Fibroblast of villous mesenchyme (primary cell): Measurements from ENCODE around the gene PLEKHA5. TPM values are rescaled to one million over a fixed set of nuclear protein-coding genes. Genes with fewer than 3 reads are reported as not detected.
A peak's percentile ranks its signal among the peaks of the same experiment; 100 is the strongest.

Experiments
- DNase-seq: peaks from one replicate; pipeline ENCODE4 v3.0.0-alpha.2; 2010; ENCODE audit warnings: low read depth
- H3K4me3 ChIP-seq: 2 replicates; pipeline ENCODE4 v1.5.1; 2011; ENCODE audit warnings: low read depth, mild to moderate bottlenecking, low read length
- total RNA-seq: library from RNA; depleted of rRNA; stranded (reverse); fragments of >200 nt; gene quantifications from 2 replicates; pipeline ENCODE4 v1.2.3, GENCODE V29; 2012
- TF ChIP-seq, protein P1 (sequence below): IDR thresholded peaks from 2 replicates; pipeline ENCODE4 v1.5.1; 2012; ENCODE audit warnings: low read depth, mild to moderate bottlenecking, low read length; ENCODE audit not compliant: insufficient read depth

PLEKHA5 gene
- total RNA-seq, 1 donor, result 37.1 TPM

DNA sequence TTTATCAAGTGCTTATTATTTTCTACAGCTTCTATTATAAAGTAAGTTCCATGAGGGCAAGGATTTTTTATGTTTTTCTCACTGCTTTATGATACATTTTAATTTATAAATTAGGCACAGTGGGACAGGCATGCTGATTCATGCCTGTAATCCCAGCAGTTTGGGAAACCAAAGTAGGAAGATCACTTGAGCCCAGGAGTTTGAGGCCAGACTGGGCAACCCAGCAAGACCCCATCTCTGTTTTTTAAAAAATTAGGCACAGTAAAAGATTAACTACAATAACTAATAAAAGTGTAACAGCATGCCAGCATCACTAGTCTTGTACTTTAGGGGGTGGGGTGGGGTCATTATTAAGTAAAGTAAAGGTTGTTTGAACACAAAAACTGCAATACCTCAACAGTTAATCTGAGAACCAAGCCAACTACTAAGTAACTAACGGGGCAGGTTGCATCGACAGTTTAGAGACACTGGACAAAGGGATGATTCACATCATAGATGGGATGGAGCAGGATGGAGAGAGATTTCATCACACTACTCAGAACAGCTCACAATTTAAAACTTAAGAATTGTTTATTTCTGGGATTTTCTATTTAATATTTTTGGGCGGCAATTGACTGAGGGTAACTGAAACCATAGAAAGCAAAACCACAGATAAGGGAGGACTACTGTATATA lies 119.5 kb downstream of the PLEKHA5 start:
- TF ChIP-seq, protein P1, sequence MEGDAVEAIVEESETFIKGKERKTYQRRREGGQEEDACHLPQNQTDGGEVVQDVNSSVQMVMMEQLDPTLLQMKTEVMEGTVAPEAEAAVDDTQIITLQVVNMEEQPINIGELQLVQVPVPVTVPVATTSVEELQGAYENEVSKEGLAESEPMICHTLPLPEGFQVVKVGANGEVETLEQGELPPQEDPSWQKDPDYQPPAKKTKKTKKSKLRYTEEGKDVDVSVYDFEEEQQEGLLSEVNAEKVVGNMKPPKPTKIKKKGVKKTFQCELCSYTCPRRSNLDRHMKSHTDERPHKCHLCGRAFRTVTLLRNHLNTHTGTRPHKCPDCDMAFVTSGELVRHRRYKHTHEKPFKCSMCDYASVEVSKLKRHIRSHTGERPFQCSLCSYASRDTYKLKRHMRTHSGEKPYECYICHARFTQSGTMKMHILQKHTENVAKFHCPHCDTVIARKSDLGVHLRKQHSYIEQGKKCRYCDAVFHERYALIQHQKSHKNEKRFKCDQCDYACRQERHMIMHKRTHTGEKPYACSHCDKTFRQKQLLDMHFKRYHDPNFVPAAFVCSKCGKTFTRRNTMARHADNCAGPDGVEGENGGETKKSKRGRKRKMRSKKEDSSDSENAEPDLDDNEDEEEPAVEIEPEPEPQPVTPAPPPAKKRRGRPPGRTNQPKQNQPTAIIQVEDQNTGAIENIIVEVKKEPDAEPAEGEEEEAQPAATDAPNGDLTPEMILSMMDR, result no peak
- DNase-seq, result peak; percentile 60

DNA sequence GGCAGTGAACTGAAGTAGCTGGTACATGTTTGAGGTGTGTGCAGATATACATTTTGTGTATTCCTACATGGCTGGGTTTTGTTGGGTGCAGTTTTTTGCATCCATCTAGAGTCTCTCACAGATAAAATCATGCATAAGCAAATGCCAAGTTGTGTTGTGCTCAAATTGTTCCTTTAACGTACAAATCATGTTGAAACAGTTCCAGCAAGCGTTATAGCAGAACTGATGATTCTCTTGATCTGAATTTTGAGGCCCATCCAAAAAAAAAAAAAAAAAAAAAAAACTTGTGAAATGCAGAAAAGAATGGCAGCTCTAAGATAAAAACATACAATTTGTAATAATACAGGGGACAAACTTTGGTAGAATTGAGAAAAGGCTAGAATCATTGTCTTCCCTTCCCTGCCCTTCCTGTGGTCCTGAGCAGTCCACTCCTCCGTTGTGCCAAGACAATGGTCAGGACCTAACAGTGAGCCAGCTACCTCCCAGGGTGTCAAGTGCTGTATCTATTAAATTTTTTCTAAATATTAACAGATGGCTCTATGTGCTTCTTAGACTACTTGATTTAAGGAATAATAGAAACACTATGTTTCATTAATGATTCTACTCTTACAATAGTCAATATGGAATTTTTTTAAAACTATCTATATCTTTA lies 122.1 kb downstream of the PLEKHA5 start:
- DNase-seq, result no peak
- TF ChIP-seq, protein P1, result no peak
- no peak overlapping the region for H3K4me3 ChIP-seq

More for the DNA sequence above, 119.5 kb downstream of the PLEKHA5 start:
- H3K4me3 ChIP-seq, result no peak overlapping the region

DNA sequence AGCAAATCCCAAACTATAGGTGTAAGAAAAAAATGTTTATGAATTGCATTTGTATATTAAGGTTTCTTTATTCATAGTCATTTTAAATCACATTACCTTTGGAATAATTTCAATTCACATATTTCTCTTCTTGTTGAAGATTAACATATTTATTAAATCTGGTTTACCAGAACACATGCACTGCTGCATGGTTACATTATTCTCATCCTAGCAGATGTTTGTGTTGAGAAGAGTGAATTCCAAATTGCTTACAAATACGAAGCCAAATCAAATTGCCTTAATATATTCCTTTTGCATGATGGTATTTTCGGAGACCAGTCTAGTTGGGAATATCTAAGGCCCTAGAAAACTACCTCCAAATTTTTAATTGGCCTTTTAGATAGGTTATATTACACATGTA lies 130.6 kb downstream of the PLEKHA5 start:
- DNase-seq, result no peak
- no peak overlapping the region for H3K4me3 ChIP-seq
- TF ChIP-seq, protein P1, result no peak

DNA sequence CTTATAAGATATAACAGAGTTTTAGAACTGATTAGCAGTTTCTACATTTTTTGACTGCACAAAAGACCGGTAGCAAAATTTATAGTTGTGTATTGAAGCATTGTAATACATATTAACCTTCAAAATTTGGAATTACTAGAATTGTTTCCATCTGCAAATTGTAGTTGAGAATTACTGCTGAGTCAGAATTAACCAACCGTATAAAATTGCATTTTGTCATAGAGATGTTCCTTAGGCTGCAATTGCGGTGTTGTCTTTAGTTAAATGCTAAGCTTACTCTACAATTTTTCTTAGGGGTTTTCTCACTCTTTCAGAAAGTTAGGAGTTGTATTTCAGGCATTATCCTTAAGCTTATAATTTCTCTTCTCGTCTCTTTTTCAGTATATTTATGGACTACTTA lies 132.2 kb downstream of the PLEKHA5 start:
- TF ChIP-seq, protein P1, result no peak
- DNase-seq, result no peak
- H3K4me3 ChIP-seq, result no peak overlapping the region

DNA sequence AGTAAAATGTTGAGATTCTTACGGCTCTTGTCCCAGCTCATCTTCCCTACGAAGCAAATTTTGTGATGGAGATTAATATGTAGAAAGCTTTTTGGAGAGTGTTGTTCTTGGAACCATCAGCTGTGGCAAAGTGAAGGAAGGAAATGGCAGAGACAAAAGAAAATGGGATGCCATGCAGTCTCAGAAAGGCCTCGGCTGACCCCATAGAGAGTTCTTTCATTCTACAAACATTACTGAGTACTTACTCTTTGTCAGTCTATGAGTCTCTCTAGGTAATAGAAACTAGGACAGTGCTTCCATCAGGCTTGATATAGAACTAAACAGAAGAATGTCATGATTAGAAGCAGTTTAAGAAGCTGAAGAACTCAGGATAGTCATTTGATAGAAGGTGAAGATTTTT lies 134.1 kb downstream of the PLEKHA5 start:
- TF ChIP-seq, protein P1, result no peak
- H3K4me3 ChIP-seq, result no peak overlapping the region
- DNase-seq, result no peak

DNA sequence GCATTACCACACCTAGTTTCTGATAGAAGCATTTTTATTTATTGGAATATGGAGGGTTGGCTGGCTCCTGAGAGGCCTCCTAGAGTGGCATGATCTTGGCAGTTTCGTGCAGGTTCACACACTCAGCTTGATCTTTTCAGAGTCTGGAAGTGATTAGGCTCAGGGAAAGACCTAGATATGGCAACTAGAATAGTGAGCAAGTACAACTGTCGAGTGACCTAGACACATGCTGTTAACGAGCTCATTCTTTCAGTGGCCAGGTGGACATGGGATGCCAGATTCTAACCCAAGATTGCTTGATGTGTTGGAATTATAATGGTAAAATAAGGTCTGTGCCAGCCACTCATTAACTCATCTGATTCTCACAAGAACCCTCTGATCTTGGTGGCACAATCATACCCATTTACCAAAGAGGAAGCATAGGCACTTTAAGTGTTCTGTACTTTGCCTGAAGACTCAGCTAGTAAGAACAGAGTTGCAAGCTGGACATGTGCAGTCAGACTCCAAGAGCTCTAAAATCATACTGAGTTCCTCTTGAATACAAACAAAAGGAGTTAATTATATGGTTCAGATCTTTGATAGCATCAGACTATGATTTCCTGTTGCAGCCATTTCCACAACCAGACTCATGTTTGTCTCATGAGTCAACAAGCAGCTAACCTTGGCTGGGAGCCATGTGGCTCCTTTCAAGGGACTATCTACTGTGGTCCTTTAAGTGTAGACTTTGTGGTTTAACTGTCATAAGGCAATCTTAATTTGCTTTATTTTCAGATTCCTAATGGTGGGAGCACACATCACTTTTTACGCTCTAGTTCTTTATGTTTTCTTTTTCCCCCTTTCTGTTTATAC lies 144.2 kb downstream of the PLEKHA5 start:
- TF ChIP-seq, protein P1, result no peak
- DNase-seq, result peak; percentile 96
- no peak overlapping the region for H3K4me3 ChIP-seq
